ENCODE data around the gene NISCH. TPM values are rescaled to one million over a fixed set of nuclear protein-coding genes. Genes with fewer than 3 reads are reported as not detected.

Gene NISCH
- total RNA-seq, 1 experiment from 2014 or later: 63.4 TPM

DNA sequence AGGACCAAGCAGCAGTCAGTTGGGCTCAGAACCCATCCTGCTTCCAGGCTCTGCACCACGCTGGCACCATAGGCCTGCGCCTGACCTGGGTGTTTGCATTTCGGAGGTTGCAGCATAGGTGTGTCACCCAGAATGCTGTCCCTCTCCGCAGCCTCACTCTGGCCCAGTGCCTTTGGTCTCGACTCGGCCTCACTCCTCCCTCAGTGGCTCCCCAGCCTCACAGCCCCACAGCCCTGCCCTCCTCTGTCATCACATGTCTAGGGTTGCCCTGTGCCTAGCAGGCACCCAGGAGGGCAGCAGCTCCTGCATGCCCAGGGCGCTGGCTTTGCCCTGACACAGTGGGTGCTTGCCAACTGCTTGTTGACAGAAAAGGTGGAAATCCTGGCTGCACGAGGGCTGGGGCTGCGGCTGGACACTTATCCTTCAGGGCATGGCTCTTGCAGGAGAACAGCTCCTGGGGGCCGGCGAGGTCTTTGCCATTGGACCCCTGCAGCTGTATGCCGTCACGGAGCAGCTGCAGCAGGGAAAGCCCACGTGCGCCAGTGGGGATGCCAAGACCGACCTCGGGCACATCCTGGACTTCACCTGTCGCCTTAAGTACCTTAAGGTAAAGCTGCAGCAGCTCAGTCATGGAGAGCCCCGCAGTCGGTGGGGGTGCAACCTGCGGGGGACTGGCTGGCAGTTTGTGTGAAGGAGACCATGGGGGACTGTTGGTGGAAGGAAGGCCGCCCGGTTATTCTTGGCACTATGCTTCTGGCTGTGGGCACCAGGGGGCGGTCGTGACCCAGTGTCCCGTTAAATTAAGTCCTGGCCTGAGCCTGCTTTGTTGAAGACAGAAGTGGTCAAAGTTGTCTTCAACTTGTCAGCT, 16.2 kb downstream of the NISCH start:
- Histone ChIP-seq H3K27me3 (ENCODE audit: control insufficient read depth, insufficient read depth, low read length) (no peaks in the 10 kb centered on the region), H3K36me3 (ENCODE audit: control insufficient read depth, insufficient read depth, low read length) (peaks cover 3% of the 10 kb centered on the region; the same call in 1 of the 2 replicates), H3K9me3 (ENCODE audit: control insufficient read depth, insufficient read depth, low read depth, low read length) (no peaks in the 10 kb centered on the region), H3K4me1 (ENCODE audit: control insufficient read depth, insufficient read depth, low read length) (no peaks in the 10 kb centered on the region), H3K4me3 (ENCODE audit: low read depth in 2 of 2, low read length in 2 of 2) (no peak overlapping the region), H3K27ac (ENCODE audit: low read length) (no peak overlapping the region)
- DNase-seq (ENCODE audit: low read depth, low spot score) (no peak), ATAC-seq (peak; percentile 87)
- BruUV-seq (replicated peaks): no TSS peak
- in situ Hi-C loops (cut with HindIII; ENCODE audit: low pct_unique_long_range_greater_than_20kb, low sequenced_read_pairs) (no loop called here), intact Hi-C loops (cut with micrococcal nuclease; ENCODE audit: unreplicated experiment) (no loop called here)
- TF ChIP-seq, protein P1, sequence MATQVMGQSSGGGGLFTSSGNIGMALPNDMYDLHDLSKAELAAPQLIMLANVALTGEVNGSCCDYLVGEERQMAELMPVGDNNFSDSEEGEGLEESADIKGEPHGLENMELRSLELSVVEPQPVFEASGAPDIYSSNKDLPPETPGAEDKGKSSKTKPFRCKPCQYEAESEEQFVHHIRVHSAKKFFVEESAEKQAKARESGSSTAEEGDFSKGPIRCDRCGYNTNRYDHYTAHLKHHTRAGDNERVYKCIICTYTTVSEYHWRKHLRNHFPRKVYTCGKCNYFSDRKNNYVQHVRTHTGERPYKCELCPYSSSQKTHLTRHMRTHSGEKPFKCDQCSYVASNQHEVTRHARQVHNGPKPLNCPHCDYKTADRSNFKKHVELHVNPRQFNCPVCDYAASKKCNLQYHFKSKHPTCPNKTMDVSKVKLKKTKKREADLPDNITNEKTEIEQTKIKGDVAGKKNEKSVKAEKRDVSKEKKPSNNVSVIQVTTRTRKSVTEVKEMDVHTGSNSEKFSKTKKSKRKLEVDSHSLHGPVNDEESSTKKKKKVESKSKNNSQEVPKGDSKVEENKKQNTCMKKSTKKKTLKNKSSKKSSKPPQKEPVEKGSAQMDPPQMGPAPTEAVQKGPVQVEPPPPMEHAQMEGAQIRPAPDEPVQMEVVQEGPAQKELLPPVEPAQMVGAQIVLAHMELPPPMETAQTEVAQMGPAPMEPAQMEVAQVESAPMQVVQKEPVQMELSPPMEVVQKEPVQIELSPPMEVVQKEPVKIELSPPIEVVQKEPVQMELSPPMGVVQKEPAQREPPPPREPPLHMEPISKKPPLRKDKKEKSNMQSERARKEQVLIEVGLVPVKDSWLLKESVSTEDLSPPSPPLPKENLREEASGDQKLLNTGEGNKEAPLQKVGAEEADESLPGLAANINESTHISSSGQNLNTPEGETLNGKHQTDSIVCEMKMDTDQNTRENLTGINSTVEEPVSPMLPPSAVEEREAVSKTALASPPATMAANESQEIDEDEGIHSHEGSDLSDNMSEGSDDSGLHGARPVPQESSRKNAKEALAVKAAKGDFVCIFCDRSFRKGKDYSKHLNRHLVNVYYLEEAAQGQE (IDR thresholded peaks at IDR 0.05; ENCODE audit: insufficient read depth in 1 of 2, low read depth in 2 of 2, low read length in 1 of 2): no peak
- no peak for TF ChIP-seq TCF7L2 (IDR thresholded peaks at IDR 0.05; ENCODE audit: low read depth, low read length)
- TF ChIP-seq SIN3A (IDR thresholded peaks at IDR 0.05; ENCODE audit: borderline replicate concordance, insufficient read depth, low read depth, low read length): no peak
- peak; percentile 86 for TF ChIP-seq CTCF (IDR thresholded peaks at IDR 0.05)
- POLR2A ChIA-PET: no interaction called here
- CTCF ChIA-PET: interaction anchor here (0.5 to 0.6 kb wide), 2 partner anchors 36 to 888 kb away, joined by 3 read pairs; no protein-coding TSS in a partner anchor

DNA sequence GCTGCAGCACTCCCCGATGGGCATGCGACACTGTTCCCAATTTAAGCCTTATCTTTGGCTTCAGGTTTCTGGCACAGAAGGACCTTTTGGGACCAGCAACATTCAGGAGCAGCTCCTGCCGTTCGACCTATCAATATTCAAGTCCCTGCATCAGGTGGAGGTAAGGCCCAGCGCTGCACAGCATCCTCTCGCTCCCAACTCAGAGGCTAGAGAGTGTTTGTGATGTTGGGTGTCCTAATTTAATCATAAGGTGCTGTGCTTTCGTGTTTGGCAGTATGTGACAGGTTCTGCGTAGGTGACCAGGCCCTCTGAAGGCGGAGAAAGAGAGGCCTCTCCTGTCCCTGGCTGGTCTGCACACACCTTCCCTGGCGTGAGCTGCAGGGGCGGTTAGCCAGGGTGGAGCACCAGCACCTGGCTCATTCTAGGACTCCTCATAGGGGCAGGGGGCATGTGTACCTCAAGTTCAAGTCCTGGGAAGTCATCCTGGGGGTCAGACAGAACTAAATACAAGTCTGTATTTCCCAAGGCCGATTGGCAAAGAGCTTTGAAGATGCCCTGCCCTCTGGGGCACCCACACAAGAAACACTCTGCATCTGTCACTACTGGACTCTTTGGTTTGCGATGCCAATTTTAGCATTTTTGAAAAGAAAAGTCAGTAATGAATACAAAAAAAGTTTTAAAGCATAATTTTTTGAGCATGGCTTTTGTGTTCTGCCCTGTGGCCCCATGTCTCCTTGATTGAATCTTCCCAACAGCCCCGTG, 17.0 kb downstream of the NISCH start:
- H3K4me1 ChIP-seq (ENCODE audit: control insufficient read depth, insufficient read depth, low read length): no peaks in the 10 kb centered on the region
- H3K36me3 ChIP-seq (ENCODE audit: control insufficient read depth, insufficient read depth, low read length): peaks cover 3% of the 10 kb centered on the region; the same call in 1 of the 2 replicates
- ChIA-PET CTCF (interaction anchor here (0.6 kb wide), 1 partner anchor 37 kb away, joined by 3 read pairs; no protein-coding TSS in a partner anchor), POLR2A (no interaction called here)
- BruUV-seq (replicated peaks): no TSS peak
- DNase-seq (ENCODE audit: low read depth, low spot score) (no peak), ATAC-seq (no peak)
- no peaks in the 10 kb centered on the region for H3K27me3 ChIP-seq (ENCODE audit: control insufficient read depth, insufficient read depth, low read length)
- TF ChIP-seq POLR2AphosphoS5 (IDR thresholded peaks at IDR 0.05; ENCODE audit: low read depth, low read length) (no peak), CTCF (IDR thresholded peaks at IDR 0.05) (peak; percentile 54; the same call in 1 of the 2 replicates)
- no peak overlapping the region for H3K27ac ChIP-seq (ENCODE audit: low read length)
- H3K4me3 ChIP-seq (ENCODE audit: low read depth in 2 of 2, low read length in 2 of 2): no peak overlapping the region
- H3K9me3 ChIP-seq (ENCODE audit: control insufficient read depth, insufficient read depth, low read depth, low read length): no peaks in the 10 kb centered on the region
- in situ Hi-C loops (cut with HindIII; ENCODE audit: low pct_unique_long_range_greater_than_20kb, low sequenced_read_pairs) (no loop called here), intact Hi-C loops (cut with micrococcal nuclease; ENCODE audit: unreplicated experiment) (no loop called here)

Measured in Panc1 (cell line).